PC-3 (cell line): Measurements from ENCODE around the gene PLK3.

ENCODE experiments used
- EZH2 ChIP-seq: fragments of 300-600 bp; sonication (generic); IDR thresholded peaks from one replicate; pipeline ENCODE4 v1.6.1; 2017; ENCODE audit warnings: antibody characterized with exemption, mild to moderate bottlenecking, low read length; ENCODE audit not compliant: unreplicated experiment
- EZH2phosphoT487 ChIP-seq: fragments of 300-600 bp; sonication (generic); IDR thresholded peaks from 2 replicates; pipeline ENCODE4 v1.6.1; 2018; ENCODE audit warnings: mild to moderate bottlenecking, antibody characterized with exemption, low read length, borderline replicate concordance
- TF ChIP-seq, protein P1 (sequence below): fragments of 300-600 bp; sonication (generic); conservative IDR thresholded peaks from 2 replicates; pipeline ENCODE4 v1.5.1; 2017; ENCODE audit warnings: antibody characterized with exemption, low read depth, mild to moderate bottlenecking, low read length

GRCh38 chr1:44819608-44820327 is 19.6 kb downstream of the PLK3 start:
- TF ChIP-seq, protein P1, sequence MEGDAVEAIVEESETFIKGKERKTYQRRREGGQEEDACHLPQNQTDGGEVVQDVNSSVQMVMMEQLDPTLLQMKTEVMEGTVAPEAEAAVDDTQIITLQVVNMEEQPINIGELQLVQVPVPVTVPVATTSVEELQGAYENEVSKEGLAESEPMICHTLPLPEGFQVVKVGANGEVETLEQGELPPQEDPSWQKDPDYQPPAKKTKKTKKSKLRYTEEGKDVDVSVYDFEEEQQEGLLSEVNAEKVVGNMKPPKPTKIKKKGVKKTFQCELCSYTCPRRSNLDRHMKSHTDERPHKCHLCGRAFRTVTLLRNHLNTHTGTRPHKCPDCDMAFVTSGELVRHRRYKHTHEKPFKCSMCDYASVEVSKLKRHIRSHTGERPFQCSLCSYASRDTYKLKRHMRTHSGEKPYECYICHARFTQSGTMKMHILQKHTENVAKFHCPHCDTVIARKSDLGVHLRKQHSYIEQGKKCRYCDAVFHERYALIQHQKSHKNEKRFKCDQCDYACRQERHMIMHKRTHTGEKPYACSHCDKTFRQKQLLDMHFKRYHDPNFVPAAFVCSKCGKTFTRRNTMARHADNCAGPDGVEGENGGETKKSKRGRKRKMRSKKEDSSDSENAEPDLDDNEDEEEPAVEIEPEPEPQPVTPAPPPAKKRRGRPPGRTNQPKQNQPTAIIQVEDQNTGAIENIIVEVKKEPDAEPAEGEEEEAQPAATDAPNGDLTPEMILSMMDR = no peak
- TF ChIP-seq EZH2 (no peak), EZH2phosphoT487 (no peak)
